K562 (cell line): ENCODE results near the gene ZNHIT2. TPM values are rescaled to one million over a fixed set of nuclear protein-coding genes. Genes with fewer than 3 reads are reported as not detected.
A peak's percentile ranks its signal among the peaks of the same experiment; 100 is the strongest.

Source experiments
- CHD1 ChIP-seq: fragments of 200-600 bp; sonication (generic); IDR thresholded peaks from one replicate; pipeline ENCODE4 v1.6.1; 2012; ENCODE audit warnings: mild to moderate bottlenecking, moderate library complexity, low read length, inconsistent platforms
- ETS2 ChIP-seq: IDR thresholded peaks from 2 replicates; pipeline ENCODE4 v1.6.1; 2016; ENCODE audit warnings: borderline replicate concordance, missing genetic modification characterization, mild to moderate bottlenecking, moderate library complexity, missing compliant biosample characterization; ENCODE audit not compliant: poor library complexity, severe bottlenecking
- MAZ ChIP-seq, 2 experiments: fragments of 450-650 bp in 1 of 2; sonication (generic) in 1 of 2; formaldehyde crosslinking; IDR thresholded peaks in 1 of 2; conservative IDR thresholded peaks in 1 of 2; 2 replicates each; pipeline versions ENCODE4 v1.4.0 to v1.5.0; 2020; ENCODE audit warnings: mild to moderate bottlenecking in 1 of 2, missing genetic modification reagents in 1 of 2
- MYC ChIP-seq, 2 experiments: fragments of 250-450 bp in 1 of 2; sonication (Bioruptor Pico) in 1 of 2; IDR thresholded peaks; 2 replicates each; pipeline versions ENCODE4 v1.5.1 to v1.6.1; 2012 to 2021; ENCODE audit warnings: low read depth in 2 of 2, borderline replicate concordance in 1 of 2, improper control_type of control experiment in 1 of 2, low read length in 1 of 2, mild to moderate bottlenecking in 1 of 2, moderate library complexity in 1 of 2
- PHTF2 ChIP-seq: fragments of 250-450 bp; sonication (Bioruptor Pico); IDR thresholded peaks from 2 replicates; pipeline ENCODE4 v1.5.0; 2021; ENCODE audit warnings: mild to moderate bottlenecking
- POLR2AphosphoS5 ChIP-seq: IDR thresholded peaks from 2 replicates; pipeline ENCODE4 v1.6.1; 2011; ENCODE audit warnings: mild to moderate bottlenecking, low read depth, low read length, moderate library complexity; ENCODE audit not compliant: control insufficient read depth, insufficient read depth
- RAD21 ChIP-seq, 2 experiments: fragments of 250-450 bp in 1 of 2; fragments of 450-650 bp in 1 of 2; sonication (Bioruptor Pico) in 1 of 2; formaldehyde crosslinking in 1 of 2; IDR thresholded peaks in 1 of 2; conservative IDR thresholded peaks in 1 of 2; 2 replicates each; pipeline versions ENCODE4 v1.4.0 to v1.8.0; 2020 to 2022; ENCODE audit warnings: mild to moderate bottlenecking in 2 of 2, moderate library complexity in 1 of 2
- TCF7 ChIP-seq: sonication (generic); IDR thresholded peaks from 2 replicates; pipeline ENCODE4 v1.6.1; 2016; ENCODE audit warnings: antibody characterized with exemption, borderline replicate concordance
- TOE1 ChIP-seq, 2 experiments: fragments of 450-650 bp in 1 of 2; sonication (generic) in 1 of 2; formaldehyde crosslinking in 1 of 2; IDR thresholded peaks; 2 replicates each; pipeline versions ENCODE4 v1.7.1 to v1.8.0; 2016 to 2022; ENCODE audit warnings: borderline replicate concordance in 2 of 2, mild to moderate bottlenecking in 2 of 2, antibody characterized with exemption in 1 of 2, inconsistent platforms in 1 of 2, low read depth in 1 of 2, missing genetic modification reagents in 1 of 2, moderate library complexity in 1 of 2
- ZKSCAN1 ChIP-seq: fragments of 150-350 bp; IDR thresholded peaks from 2 replicates; pipeline ENCODE4 v1.6.1; 2016; ENCODE audit warnings: low read depth, low read length
- ZNF239 ChIP-seq: fragments of 250-450 bp; sonication (Bioruptor Pico); IDR thresholded peaks from 2 replicates; pipeline ENCODE4 v1.4.0; 2020; ENCODE audit warnings: mild to moderate bottlenecking
- polyA plus RNA-seq, 8 experiments: library from polyadenylated mRNA; depleted of rRNA in 4 of 8; stranded (reverse) in 5 of 8; unstranded in 3 of 8; fragments of >200 nt; fragmentation: Nextera tagmentation in 2 of 8; fragmentation: Illumina TruSeq in 1 of 8; extraction: Ambion mirVana in 2 of 8; extraction: Trizol in 1 of 8; gene quantifications; 2 replicates each; pipeline versions ENCODE4 v1.2.1 to v1.2.3, GENCODE V29; 2011 to 2014; ENCODE audit warnings: inconsistent platforms in 1 of 8, missing spikeins in 1 of 8
- total RNA-seq, 7 experiments: library from RNA; depleted of rRNA in 6 of 7; stranded (reverse); fragments of >200 nt in 6 of 7; fragmentation: Illumina TruSeq in 2 of 7; extraction: Trizol in 2 of 7; gene quantifications; 2 replicates each; pipeline versions ENCODE4 v1.2.1 to v1.2.3, GENCODE V29; 2011 to 2021; ENCODE audit warnings: low replicate concordance in 1 of 7
- TF ChIP-seq, protein P1 (sequence below): IDR thresholded peaks from 3 replicates; pipeline ENCODE4 v1.6.1; 2011; ENCODE audit warnings: borderline replicate concordance, mild to moderate bottlenecking, moderate library complexity; ENCODE audit not compliant: insufficient read length; ENCODE audit errors: extremely low read depth
- TF ChIP-seq, protein P2 (sequence below): IDR thresholded peaks from 2 replicates; pipeline ENCODE4 v1.6.1; 2011; ENCODE audit not compliant: insufficient read length; ENCODE audit errors: extremely low read depth
- TF ChIP-seq, protein P3 (sequence below): fragments of 250-450 bp; sonication (Bioruptor Pico); IDR thresholded peaks from 2 replicates; pipeline ENCODE4 v1.8.0; 2022; ENCODE audit warnings: inconsistent platforms, mild to moderate bottlenecking, moderate library complexity, borderline replicate concordance
- TF ChIP-seq, protein P4 (sequence below): fragments of 450-650 bp; IDR thresholded peaks from 2 replicates; pipeline ENCODE4 v1.6.1; 2016; ENCODE audit warnings: borderline replicate concordance

The ZNHIT2 gene
- total and polyA plus RNA-seq, 9 of the 15 experiments (the other 6 are each of a cell fraction or from before 2014, with no cell fraction given): 0.08 to 39.0 (median 2.5) TPM

DNA sequence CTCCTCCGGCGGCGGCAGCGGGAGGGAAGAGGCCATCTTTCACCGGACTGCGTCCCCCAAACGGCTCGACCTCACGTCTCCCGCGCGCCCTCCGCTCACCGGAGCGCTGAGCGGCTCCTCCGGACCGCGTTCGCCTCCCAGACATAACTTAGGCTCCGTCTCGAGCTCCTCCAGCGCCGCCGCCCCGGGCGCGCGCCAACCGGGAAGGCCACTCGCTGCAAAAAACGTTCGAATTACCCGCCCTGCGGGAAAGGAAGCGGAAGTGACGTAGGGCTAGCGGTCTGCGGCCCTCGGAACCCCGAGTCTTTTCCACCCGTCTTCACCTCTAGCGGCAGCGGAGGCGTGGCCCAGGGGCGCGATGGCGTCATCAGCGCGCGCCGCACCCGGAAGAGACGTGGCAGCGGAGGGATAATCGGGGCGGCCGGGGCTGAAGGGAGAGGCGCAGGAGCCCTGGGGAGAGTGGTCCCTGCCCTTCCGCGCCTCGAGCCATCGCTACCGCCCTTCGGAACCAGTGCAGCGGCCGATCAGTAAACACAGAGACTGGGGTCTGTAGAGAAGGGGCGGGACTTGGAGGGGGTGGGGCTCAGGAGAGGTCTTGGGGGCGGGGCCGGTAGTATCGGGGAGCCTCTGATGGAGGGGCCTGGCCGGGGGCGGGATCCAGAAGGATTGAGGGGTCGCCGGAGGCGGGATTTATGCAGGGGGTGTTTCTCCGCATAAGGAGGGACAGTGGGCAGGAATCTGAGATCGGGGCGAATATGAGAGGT lies 33.5 kb downstream of the ZNHIT2 start, which contains the start of the genes CDCA5 and ZFPL1 (continued):
- TF ChIP-seq, protein P1, sequence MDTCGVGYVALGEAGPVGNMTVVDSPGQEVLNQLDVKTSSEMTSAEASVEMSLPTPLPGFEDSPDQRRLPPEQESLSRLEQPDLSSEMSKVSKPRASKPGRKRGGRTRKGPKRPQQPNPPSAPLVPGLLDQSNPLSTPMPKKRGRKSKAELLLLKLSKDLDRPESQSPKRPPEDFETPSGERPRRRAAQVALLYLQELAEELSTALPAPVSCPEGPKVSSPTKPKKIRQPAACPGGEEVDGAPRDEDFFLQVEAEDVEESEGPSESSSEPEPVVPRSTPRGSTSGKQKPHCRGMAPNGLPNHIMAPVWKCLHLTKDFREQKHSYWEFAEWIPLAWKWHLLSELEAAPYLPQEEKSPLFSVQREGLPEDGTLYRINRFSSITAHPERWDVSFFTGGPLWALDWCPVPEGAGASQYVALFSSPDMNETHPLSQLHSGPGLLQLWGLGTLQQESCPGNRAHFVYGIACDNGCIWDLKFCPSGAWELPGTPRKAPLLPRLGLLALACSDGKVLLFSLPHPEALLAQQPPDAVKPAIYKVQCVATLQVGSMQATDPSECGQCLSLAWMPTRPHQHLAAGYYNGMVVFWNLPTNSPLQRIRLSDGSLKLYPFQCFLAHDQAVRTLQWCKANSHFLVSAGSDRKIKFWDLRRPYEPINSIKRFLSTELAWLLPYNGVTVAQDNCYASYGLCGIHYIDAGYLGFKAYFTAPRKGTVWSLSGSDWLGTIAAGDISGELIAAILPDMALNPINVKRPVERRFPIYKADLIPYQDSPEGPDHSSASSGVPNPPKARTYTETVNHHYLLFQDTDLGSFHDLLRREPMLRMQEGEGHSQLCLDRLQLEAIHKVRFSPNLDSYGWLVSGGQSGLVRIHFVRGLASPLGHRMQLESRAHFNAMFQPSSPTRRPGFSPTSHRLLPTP: no peak
- TF ChIP-seq ETS2 (tag) (no peak), TOE1 (IDR thresholded peaks at IDR 0.05; ENCODE audit: borderline replicate concordance) (no peak), TOE1 (CRISPR knock-in tag; IDR thresholded peaks at IDR 0.05; ENCODE audit: borderline replicate concordance, low read depth) (no peak), CHD1 (no peak), ZNF239 (no peak), POLR2AphosphoS5 (peak; percentile 67; the same call in 1 of the 2 replicates), PHTF2 (no peak), MAZ (CRISPR knock-in tag; conservative IDR thresholded peaks at IDR 0.05 in 1 of 2, IDR thresholded peaks at IDR 0.05 in 1 of 2) (peak; percentile 72 to 89), ZKSCAN1 (0 out of 2 replicates have a peak, but pooled peaks have one; percentile 37), MYC (IDR thresholded peaks at IDR 0.05; ENCODE audit: low read depth, low read length) (peak; percentile 85), MYC (CRISPR knock-in tag; IDR thresholded peaks at IDR 0.05; ENCODE audit: borderline replicate concordance, low read depth) (peak; percentile 77; the same call in 1 of the 2 replicates), TCF7 (peak; percentile 70; the same call in 1 of the 2 replicates), RAD21 (CRISPR knock-in tag; conservative IDR thresholded peaks at IDR 0.05 in 1 of 2, IDR thresholded peaks at IDR 0.05 in 1 of 2) (no peak)
- TF ChIP-seq, protein P2, sequence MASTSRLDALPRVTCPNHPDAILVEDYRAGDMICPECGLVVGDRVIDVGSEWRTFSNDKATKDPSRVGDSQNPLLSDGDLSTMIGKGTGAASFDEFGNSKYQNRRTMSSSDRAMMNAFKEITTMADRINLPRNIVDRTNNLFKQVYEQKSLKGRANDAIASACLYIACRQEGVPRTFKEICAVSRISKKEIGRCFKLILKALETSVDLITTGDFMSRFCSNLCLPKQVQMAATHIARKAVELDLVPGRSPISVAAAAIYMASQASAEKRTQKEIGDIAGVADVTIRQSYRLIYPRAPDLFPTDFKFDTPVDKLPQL: no peak
- TF ChIP-seq, protein P3, sequence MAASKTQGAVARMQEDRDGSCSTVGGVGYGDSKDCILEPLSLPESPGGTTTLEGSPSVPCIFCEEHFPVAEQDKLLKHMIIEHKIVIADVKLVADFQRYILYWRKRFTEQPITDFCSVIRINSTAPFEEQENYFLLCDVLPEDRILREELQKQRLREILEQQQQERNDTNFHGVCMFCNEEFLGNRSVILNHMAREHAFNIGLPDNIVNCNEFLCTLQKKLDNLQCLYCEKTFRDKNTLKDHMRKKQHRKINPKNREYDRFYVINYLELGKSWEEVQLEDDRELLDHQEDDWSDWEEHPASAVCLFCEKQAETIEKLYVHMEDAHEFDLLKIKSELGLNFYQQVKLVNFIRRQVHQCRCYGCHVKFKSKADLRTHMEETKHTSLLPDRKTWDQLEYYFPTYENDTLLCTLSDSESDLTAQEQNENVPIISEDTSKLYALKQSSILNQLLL (CRISPR knock-in tag): no peak
- TF ChIP-seq, protein P4, sequence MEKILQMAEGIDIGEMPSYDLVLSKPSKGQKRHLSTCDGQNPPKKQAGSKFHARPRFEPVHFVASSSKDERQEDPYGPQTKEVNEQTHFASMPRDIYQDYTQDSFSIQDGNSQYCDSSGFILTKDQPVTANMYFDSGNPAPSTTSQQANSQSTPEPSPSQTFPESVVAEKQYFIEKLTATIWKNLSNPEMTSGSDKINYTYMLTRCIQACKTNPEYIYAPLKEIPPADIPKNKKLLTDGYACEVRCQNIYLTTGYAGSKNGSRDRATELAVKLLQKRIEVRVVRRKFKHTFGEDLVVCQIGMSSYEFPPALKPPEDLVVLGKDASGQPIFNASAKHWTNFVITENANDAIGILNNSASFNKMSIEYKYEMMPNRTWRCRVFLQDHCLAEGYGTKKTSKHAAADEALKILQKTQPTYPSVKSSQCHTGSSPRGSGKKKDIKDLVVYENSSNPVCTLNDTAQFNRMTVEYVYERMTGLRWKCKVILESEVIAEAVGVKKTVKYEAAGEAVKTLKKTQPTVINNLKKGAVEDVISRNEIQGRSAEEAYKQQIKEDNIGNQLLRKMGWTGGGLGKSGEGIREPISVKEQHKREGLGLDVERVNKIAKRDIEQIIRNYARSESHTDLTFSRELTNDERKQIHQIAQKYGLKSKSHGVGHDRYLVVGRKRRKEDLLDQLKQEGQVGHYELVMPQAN: peak; percentile 96
